GM12874 (cell line): ENCODE measurements around the gene HES7.

Experiments used
- CTCF ChIP-seq: IDR thresholded peaks from 2 replicates; pipeline ENCODE4 v1.5.1; 2011; ENCODE audit warnings: low read depth, mild to moderate bottlenecking, control low read depth, low read length, moderate library complexity; ENCODE audit not compliant: insufficient read depth

HES7 gene

GRCh38 chr17:8149419-8150193, 25.7 kb upstream of the HES7 start:
- no peak for TF ChIP-seq CTCF

GRCh38 chr17:8148560-8148959, 24.7 kb upstream of the HES7 start:
- no peak for TF ChIP-seq CTCF

- TF ChIP-seq CTCF = no peak
Observed at GRCh38 chr17:8147805-8148404, 24.0 kb upstream of the HES7 start.

DNA sequence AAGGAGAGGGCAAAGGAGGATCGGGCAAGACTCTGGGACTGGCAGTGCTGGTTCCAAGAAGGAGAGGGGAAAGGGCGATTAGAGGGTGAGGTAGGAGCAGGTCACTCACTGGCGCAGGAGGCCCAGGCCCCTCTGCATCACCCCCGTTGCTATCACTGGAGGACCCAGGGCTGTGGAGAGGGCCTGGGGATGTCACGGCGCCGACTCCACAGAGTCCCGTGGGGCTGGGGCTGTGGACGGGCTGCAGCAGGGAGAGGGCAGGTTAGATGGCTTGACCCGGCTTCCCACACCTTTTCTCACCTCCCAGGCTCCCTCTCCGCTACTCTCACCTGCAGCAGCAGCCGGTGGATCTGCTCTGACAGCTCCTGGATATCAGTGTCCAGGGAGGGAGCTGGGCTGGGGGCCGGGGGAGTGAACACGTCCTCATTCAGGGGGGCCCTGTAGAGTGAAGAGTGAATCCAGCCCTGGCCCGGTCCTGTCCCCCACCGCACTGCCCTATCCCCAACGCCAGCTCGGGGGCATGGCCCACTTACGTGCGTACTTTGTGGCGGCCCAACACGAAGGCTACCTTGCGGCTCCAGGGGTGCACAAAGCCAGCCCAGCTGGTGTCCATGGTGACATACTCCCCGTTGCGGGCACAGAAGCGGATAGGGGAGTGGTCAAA, 23.4 kb upstream of the HES7 start:
- no peak for TF ChIP-seq CTCF

DNA sequence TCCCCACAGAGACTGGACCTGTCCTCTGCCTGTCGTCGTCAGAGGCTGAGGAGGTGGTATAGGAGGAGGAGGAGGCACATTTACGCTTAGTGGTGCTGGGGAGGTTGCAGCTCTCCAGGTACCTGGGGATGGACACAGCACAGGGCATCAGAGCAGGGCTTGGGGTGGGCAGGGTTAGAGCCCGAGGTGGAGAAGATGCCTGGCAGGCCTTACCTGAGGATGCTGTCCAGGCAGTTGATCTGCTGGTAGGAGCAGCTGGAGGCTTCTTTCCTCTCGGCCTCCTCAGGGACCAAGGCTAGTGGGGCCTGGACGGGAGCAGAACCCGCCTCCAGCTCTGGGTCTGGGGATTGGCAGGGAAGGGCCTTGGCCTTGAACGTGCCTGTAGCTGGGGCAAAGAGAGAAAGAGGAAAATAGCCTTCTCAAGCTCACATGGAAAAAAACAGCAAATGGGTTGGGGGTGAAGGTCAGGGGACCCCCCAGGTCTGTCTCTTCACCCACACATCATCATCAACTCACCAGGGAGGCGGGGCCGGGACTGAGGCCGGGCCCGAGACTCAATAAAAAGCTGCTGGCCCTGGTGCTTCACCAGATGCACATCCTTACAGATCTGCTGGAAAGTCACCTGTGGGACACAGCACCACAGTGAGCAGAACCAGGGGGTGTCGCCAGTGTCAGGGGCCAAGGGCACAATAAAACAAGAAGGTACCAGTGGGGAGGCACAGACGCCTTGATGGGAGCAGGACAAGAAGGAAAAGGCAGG, 22.7 kb upstream of the HES7 start:
- no peak for TF ChIP-seq CTCF

GRCh38 chr17:8145811-8146210, 21.9 kb upstream of the HES7 start:
- no peak for TF ChIP-seq CTCF
